Stimulated activated CD4-positive, alpha-beta T cell treated with anti-CD3 and anti-CD28 coated beads, Interleukin-1b, Interleukin-23, amount 100 ng/mL, for 48 hours (primary cell): ENCODE measurements around the gene HABP4.

Experiments used
- DNase-seq: peaks from one replicate; pipeline ENCODE4 v3.0.0-alpha.2; 2020

Gene HABP4

GRCh38 chr9:96449845-96450612 lies at the start of gene HABP4:
HABP4 (plus strand) TSS chr9:96450169; CDS start chr9:96450280, 111 bp downstream.
- peak; percentile 94 for DNase-seq

- no peak for DNase-seq
These were observed 41.3 kb upstream of the HABP4 start for GRCh38 chr9:96408409-96409280.

GRCh38 chr9:96411129-96411838 lies 38.7 kb upstream of the HABP4 start:
- no peak for DNase-seq

GRCh38 chr9:96412174-96412913 lies 37.6 kb upstream of the HABP4 start:
- DNase-seq: no peak

- DNase-seq: no peak
These were observed 36.4 kb upstream of the HABP4 start for GRCh38 chr9:96413302-96414221.

- peak; percentile 90 for DNase-seq
These were observed 32.9 kb upstream of the HABP4 start for GRCh38 chr9:96417051-96417586.

- DNase-seq: peak; percentile 43
These were observed 32.3 kb upstream of the HABP4 start for GRCh38 chr9:96417661-96418082.

GRCh38 chr9:96418083-96418919 lies 31.7 kb upstream of the HABP4 start, which contains the start of gene ZNF367:
ZNF367 (minus strand) TSS chr9:96418370; CDS start chr9:96418032, 338 bp downstream.
- peak; percentile 94 for DNase-seq

- DNase-seq: peak; percentile 50
These were observed 30.9 kb upstream of the HABP4 start for GRCh38 chr9:96418920-96419690.

- no peak for DNase-seq
These were observed 30.3 kb upstream of the HABP4 start for GRCh38 chr9:96419691-96419969.

GRCh38 chr9:96420468-96421219 lies 29.3 kb upstream of the HABP4 start:
- peak; percentile 35 for DNase-seq

- no peak for DNase-seq
These were observed 26.5 kb upstream of the HABP4 start for GRCh38 chr9:96423322-96423984.

GRCh38 chr9:96423985-96424336 lies 26.0 kb upstream of the HABP4 start:
- DNase-seq: no peak

GRCh38 chr9:96425500-96426169 lies 24.3 kb upstream of the HABP4 start:
- no peak for DNase-seq

GRCh38 chr9:96429732-96430131 lies 20.2 kb upstream of the HABP4 start:
- DNase-seq: no peak

GRCh38 chr9:96430377-96430776 lies 19.6 kb upstream of the HABP4 start:
- no peak for DNase-seq

- DNase-seq: no peak
These were observed 14.6 kb upstream of the HABP4 start for GRCh38 chr9:96435345-96435744.

GRCh38 chr9:96436063-96436455 lies 13.9 kb upstream of the HABP4 start:
- DNase-seq: no peak
